ENCODE results near the gene SLC25A29. TPM values are rescaled to one million over a fixed set of nuclear protein-coding genes. Genes with fewer than 3 reads are reported as not detected.

SLC25A29 gene
- total and polyA plus RNA-seq, 2 of the 4 experiments (the other 2 are of a cell fraction): 6.5 to 37.7 TPM

- Histone ChIP-seq H3K4me1 (ENCODE audit: control insufficient read depth, insufficient read depth, low read length) (peaks cover 12% of the 10 kb centered on the region), H3K9me3 (ENCODE audit: control insufficient read depth, insufficient read depth, low read length) (no peaks in the 10 kb centered on the region), H3K27me3 (ENCODE audit: control insufficient read depth, insufficient read depth, low read length) (no peaks in the 10 kb centered on the region), H2AFZ (replicated peaks; ENCODE audit: low read length, poor library complexity) (no peak overlapping the region), H3K27ac (ENCODE audit: insufficient read depth, low read length) (no peak overlapping the region), H3K4me3 (ENCODE audit: insufficient read depth, low read depth, low read length) (no peak overlapping the region), H2BK15ac (ENCODE audit: low read depth, low read length) (no peak overlapping the region), H3K14ac (replicated peaks; ENCODE audit: low read depth, low read length) (no peak overlapping the region), H2AK9ac (replicated peaks; ENCODE audit: low read depth, low read length, poor library complexity) (no peak overlapping the region), H3K79me1 (ENCODE audit: low read depth in 1 of 2, low read length in 2 of 2) (peaks cover 14 to 80% of the 10 kb centered on the region in 2 experiments), H3K56ac (ENCODE audit: extremely low read depth, insufficient read depth, low read length) (no peak overlapping the region), H2BK5ac (ENCODE audit: low read depth, low read length, poor library complexity, severe bottlenecking) (no peak overlapping the region), H2BK120ac (ENCODE audit: low read depth, low read length) (no peak overlapping the region), H3K9me1 (ENCODE audit: insufficient read depth, low read length) (peaks cover 3% of the 10 kb centered on the region; the same call in 1 of the 2 replicates), H4K20me1 (ENCODE audit: insufficient read depth, low read length) (peaks cover 38% of the 10 kb centered on the region), H4K8ac (ENCODE audit: low read depth in 2 of 2, low read length in 2 of 2) (no peak overlapping the region), H3K36me3 (ENCODE audit: control insufficient read depth, insufficient read depth, low read length) (peaks cover 51% of the 10 kb centered on the region), H3K23ac (ENCODE audit: low read depth, low read length) (no peak overlapping the region), H4K91ac (ENCODE audit: insufficient read depth, low read depth, low read length) (no peak overlapping the region), H3K4ac (ENCODE audit: low read depth, low read length) (no peak overlapping the region), H2AK5ac (ENCODE audit: low read depth, low read length) (no peak overlapping the region), H3K18ac (ENCODE audit: low read depth, low read length) (no peak overlapping the region), H3K9ac (ENCODE audit: low read depth, low read length) (no peak overlapping the region), H3K4me2 (ENCODE audit: low read depth, low read length) (no peak overlapping the region), H2BK20ac (ENCODE audit: low read depth, low read length) (no peak overlapping the region), H4K5ac (ENCODE audit: low read depth, low read length) (no peak overlapping the region)
- no peak for DNase-seq
- no CpG with 5 or more reads among the region's 2 CpGs for WGBS, 2 experiments (ENCODE audit: extremely low coverage in 2 of 2, insufficient read length in 1 of 2)
- no peak for ATAC-seq (ENCODE audit: low read depth)
- CTCF ChIA-PET: no interaction called here
- POLR2A ChIA-PET (ENCODE audit: unreplicated experiment): interaction anchor here (0.6 kb wide), 1 partner anchor 600 kb away, joined by 3 read pairs; no protein-coding TSS in a partner anchor
- intact Hi-C loops (cut with micrococcal nuclease) (no loop called here), dilution Hi-C loops (cut with HindIII; ENCODE audit: low sequenced_read_pairs, unreplicated experiment) (no loop called here), in situ Hi-C loops (cut with MboI; ENCODE audit: low sequenced_read_pairs) (no loop called here)
- no peak for TF ChIP-seq MXI1 (IDR thresholded peaks at IDR 0.05; ENCODE audit: borderline replicate concordance, low read depth, low read length)
- no peak for TF ChIP-seq CTCF (conservative IDR thresholded peaks at IDR 0.05; ENCODE audit: low read depth, low read length)
- no peak for TF ChIP-seq MAFK (IDR thresholded peaks at IDR 0.05; ENCODE audit: low read depth, low read length)
- no peak for TF ChIP-seq CHD1 (IDR thresholded peaks at IDR 0.05; ENCODE audit: low read depth, low read length)
- no peak for TF ChIP-seq BHLHE40 (IDR thresholded peaks at IDR 0.05; ENCODE audit: low read depth, low read length)
- no peak for TF ChIP-seq ELK1 (IDR thresholded peaks at IDR 0.05; ENCODE audit: borderline replicate concordance, low read depth, low read length)
- no peak for TF ChIP-seq USF2 (IDR thresholded peaks at IDR 0.05; ENCODE audit: low read depth, low read length)
- no peak for TF ChIP-seq POLR2A (IDR thresholded peaks at IDR 0.05; ENCODE audit: low read depth, low read length)
- no peak for TF ChIP-seq RFX5 (IDR thresholded peaks at IDR 0.05; ENCODE audit: low read depth, low read length)
- TF ChIP-seq MAZ (IDR thresholded peaks at IDR 0.05; ENCODE audit: borderline replicate concordance, low read depth, low read length): no peak
- TF ChIP-seq SMC3 (IDR thresholded peaks at IDR 0.05; ENCODE audit: low read depth, low read length): no peak
- TF ChIP-seq CEBPB (IDR thresholded peaks at IDR 0.05; ENCODE audit: low read depth, low read length): no peak
- TF ChIP-seq NFE2L2 (IDR thresholded peaks at IDR 0.05; ENCODE audit: low read depth, low read length): no peak
- no peak for TF ChIP-seq RAD21 (IDR thresholded peaks at IDR 0.05; ENCODE audit: low read length)
- no peak for TF ChIP-seq FOS (IDR thresholded peaks at IDR 0.05; ENCODE audit: low read depth, low read length)
- no peak for TF ChIP-seq RCOR1 (IDR thresholded peaks at IDR 0.05; ENCODE audit: insufficient replicate concordance, low read length)
- no TSS peak for BruUV-seq (replicated peaks)
Observed at GRCh38 chr14:100294963-100295330, 11.3 kb downstream of the SLC25A29 start.

All from IMR-90 (cell line).